Measurements from ENCODE around the gene AASDH.
A peak's percentile ranks its signal among the peaks of the same experiment; 100 is the strongest.

The AASDH gene

DNA sequence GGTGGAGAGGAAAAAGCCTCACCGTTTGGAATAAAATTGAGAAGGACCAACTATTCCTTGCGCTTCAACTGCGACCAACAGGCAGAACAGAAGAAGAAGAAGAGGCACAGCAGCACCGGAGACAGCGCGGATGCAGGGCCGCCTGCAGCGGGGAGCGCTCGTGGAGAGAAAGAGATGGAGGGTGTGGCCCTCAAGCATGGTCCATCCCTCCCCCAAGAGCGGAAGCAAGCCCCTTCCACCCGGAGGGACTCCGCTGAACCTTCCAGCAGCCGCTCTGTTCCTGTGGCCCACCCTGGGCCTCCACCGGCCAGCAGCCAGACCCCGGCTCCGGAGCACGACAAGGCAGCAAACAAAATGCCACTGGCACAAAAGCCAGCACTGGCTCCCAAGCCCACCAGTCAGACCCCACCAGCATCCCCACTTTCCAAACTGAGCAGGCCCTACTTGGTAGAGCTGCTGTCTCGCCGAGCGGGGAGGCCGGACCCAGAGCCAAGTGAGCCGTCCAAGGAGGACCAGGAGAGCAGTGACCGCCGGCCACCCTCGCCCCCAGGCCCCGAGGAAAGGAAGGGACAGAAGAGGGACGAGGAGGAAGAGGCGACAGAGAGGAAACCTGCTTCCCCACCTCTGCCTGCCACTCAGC is 71.2 kb downstream of the AASDH start:
- DNase-seq, result no peak

- DNase-seq, result no peak
Observed at GRCh38 chr4:56315543-56315942, 71.7 kb downstream of the AASDH start.

DNA sequence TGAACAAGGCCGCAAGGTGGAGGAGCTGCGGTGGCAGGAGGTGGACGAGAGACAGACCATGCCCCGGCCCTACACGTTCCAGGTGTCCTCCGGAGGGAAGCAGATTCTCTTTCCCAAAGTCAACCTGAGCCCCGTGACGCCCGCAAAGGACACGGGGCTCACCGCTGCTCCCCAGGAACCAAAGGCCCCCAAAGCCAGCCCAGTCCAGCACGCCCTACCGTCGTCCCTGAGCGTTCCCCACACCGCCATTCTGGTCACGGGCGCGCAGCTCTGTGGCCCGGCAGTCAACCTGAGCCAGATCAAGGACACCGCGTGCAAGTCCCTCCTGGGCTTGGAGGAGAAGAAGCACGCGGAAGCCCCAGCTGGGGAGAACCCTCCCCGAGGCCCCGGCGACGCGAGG is 72.2 kb downstream of the AASDH start:
- no peak for DNase-seq

- DNase-seq, result no peak
Observed at GRCh38 chr4:56314207-56314915, 72.9 kb downstream of the AASDH start.

DNA sequence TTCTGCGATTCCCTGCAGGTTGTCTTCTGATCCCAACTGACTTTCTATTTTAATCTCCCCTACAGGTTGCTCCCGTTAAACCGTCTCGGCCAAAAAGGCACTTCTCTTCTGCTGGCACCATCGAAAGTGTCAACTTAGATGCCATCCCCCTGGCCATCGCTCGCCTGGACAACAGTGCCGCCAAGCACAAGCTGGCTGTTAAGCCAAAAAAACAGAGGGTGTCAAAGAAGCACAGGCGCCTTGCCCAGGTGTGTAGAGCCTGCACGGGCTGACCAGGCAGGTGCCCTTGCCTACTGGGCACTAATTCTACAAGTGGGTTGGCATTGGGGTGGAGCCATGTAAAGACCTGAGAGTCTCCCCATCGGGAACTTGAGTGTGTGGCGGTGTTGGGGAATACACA is 74.2 kb downstream of the AASDH start:
- no peak for DNase-seq

GRCh38 chr4:56311299-56311975 is 75.9 kb downstream of the AASDH start:
- DNase-seq, result no peak

DNA sequence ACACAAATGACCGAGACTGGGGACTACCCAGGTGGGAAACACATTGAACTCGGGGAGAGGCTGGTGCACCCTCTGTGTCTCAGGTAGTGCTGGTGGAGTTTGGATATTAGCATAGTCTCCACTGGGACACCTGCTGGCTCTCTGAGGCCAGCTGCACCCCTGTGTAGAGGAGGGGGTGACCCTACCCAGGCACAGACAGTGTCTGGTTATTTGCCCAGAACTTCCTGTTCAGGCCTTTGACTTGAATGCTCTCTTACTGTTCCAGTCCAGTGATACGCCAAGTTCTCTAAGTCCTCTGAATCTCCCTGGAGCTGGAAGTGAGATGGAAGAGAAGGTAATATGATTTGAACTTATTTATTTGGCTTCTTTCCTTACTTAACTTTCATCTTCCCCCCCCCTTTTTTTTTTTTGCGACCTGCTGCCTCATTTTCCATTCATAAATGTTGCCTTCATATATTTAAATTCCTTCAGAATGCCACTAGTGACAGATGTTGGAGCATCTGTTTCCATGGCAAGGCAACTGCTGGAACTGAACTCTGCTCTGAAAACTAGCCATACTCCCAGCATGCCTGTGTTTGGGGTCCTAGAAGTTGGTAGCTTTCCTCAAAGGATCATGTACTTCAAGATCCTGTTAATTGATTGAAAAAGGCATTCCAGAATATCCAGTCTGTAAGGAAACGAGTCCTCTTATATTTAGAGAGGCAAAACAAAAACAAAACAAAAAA is 76.7 kb downstream of the AASDH start:
- DNase-seq, result no peak

DNA sequence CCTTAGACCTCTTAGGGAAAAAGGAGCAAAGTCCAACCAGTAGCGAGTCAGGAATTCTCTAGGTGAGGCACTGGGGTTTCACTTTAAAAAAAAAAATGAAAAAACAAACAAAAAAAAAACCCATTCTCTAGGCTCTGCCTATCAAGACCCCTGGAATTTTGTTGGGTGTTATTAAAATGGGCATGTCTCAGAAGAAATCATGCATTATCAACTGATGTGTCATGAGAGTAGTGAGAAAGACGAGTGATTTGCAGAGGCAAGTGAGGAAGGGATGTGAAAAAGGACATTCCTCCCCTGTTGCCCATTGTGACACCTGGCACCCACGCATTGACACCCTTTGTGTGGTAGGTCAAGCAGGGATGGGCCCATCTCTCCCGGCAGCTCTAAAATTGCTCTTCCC is 78.9 kb downstream of the AASDH start:
- DNase-seq, result no peak

DNA sequence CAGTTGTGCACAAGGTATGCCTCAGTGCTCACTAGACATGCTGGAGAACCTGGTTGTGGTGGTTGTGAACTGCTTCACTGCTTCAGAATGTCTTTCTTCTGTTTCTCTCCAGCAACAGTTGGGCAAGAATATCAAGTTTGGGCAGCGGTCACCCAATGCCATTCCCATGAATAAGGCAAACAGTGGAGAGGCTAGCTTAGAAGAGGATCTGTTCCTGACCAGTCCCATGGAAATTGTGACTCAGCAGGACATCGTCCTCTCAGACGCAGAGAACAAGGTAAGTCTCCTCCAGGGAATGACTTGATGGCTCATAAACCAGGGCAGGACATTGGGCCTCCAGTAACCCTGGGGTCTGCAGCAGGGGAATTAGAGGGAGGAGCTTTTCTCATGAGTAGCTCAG is 79.9 kb downstream of the AASDH start:
- no peak for DNase-seq

DNA sequence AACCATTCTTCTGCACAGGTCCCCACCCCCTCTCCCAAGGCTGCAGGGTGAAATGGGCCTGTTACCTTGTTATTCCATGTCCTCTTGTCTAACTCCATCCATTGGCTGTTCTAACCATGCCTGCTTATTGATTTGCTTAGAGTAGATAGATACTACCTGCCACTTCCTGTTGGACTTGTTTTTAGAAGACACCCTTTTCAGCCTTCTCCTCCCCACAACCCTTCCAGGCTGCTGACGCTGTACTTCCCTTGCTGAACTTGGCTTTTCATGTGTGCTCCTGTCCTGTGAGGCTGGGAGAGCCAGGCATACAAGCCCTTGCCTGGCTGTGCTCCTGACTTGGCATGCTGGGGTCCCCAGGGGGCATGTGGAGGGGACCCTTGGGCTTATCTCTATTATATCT is 81.9 kb downstream of the AASDH start:
- DNase-seq, result no peak

GRCh38 chr4:56303921-56304320 is 83.4 kb downstream of the AASDH start:
- DNase-seq, result no peak

- DNase-seq, result no peak
Observed at GRCh38 chr4:56302760-56303159, 84.5 kb downstream of the AASDH start.

DNA sequence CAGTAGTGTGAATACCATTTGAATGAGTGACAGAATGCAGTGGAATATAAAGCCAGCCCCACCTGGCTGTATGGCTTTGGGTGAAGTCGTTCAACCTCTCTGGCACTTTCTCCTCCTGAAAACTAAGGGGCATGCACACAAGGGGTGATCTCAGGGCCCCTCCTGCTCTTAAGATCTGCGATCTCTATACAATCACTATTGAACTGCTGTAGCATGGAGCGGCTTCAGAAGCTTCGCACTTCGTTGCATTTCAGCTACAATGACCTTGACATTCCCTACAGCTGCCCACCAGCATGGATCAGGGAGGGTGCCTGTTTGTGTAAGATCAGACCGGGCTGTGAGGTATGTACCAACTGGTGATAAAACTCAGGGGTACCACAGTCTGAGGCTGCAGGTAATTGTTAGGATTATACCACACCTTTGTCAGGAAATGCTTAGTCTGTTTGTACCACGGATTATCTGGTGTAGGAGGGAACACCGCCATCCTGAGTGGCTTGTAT is 85.2 kb downstream of the AASDH start:
- DNase-seq, result no peak

GRCh38 chr4:56301181-56301996 is 85.9 kb downstream of the AASDH start:
- peak; percentile 16 for DNase-seq

GRCh38 chr4:56298236-56298635 is 89.1 kb downstream of the AASDH start:
- DNase-seq, result no peak

DNA sequence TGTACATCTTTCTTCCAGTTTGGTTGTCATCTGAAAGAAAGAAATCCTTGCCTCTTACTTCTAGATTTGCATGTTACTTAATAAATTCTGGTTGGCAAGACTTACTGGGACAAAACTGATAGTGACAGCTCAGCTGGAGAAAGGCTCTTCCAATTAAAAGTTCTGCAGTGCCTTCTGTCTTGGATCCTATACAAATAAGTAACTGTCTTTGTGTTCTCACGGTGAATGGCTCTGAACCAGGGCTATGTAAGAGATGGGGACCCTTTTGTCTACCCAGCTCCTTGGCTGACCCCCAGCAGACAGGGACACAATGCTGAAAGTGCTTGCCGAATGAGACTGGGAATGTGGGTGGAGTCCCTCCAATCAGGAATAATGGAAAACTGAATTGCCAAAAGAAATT is 89.5 kb downstream of the AASDH start:
- DNase-seq, result no peak

GRCh38 chr4:56296526-56296925 is 90.8 kb downstream of the AASDH start:
- no peak for DNase-seq

DNA sequence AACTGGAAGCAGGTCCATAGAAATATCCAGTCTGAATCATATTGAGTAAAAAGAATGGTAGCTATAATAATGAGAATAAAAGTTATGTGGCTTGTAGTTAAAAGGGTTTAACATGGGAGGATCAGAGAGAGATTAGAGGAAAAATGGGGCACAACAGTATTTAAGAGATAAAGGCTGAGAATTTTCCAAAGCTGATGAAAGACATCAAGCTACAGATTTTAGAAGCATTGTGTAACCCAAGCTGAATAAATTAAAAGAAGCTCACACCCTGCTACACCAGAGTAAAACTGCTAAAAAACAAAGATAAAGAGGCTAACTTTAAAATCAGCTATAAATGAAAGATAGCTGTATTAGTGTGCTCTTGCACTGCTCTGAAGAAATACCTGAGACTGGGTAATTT is 94.2 kb downstream of the AASDH start:
- DNase-seq, result no peak

GRCh38 chr4:56289934-56290333 is 97.4 kb downstream of the AASDH start:
- no peak for DNase-seq

GRCh38 chr4:56288663-56289062 is 98.6 kb downstream of the AASDH start:
- DNase-seq, result no peak

Measured in effector CD8-positive, alpha-beta T cell (primary cell).